ENCODE measurements around the gene TMEM213. TPM values are rescaled to one million over a fixed set of nuclear protein-coding genes. Genes with fewer than 3 reads are reported as not detected.

The TMEM213 gene
- total RNA-seq, 4 donors from 2014 or later = not detected

- H3K36me3 ChIP-seq = no peaks in the 10 kb centered on the region
- TF ChIP-seq, protein P1, sequence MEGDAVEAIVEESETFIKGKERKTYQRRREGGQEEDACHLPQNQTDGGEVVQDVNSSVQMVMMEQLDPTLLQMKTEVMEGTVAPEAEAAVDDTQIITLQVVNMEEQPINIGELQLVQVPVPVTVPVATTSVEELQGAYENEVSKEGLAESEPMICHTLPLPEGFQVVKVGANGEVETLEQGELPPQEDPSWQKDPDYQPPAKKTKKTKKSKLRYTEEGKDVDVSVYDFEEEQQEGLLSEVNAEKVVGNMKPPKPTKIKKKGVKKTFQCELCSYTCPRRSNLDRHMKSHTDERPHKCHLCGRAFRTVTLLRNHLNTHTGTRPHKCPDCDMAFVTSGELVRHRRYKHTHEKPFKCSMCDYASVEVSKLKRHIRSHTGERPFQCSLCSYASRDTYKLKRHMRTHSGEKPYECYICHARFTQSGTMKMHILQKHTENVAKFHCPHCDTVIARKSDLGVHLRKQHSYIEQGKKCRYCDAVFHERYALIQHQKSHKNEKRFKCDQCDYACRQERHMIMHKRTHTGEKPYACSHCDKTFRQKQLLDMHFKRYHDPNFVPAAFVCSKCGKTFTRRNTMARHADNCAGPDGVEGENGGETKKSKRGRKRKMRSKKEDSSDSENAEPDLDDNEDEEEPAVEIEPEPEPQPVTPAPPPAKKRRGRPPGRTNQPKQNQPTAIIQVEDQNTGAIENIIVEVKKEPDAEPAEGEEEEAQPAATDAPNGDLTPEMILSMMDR (IDR thresholded peaks at IDR 0.05) = no peak
- TF ChIP-seq POLR2A (IDR thresholded peaks at IDR 0.05) = no peak
- no peak for DNase-seq
- peaks cover 0 to 12% of the 10 kb centered on the region in 2 donors for H3K4me1 ChIP-seq
- H3K27me3 ChIP-seq = no peaks in the 10 kb centered on the region
- intact Hi-C loops (cut with DNase I) = no loop called here
- no peak overlapping the region for H3K4me3 ChIP-seq (replicated peaks in 1 of 3)
- 19 to 23% methylated on average over 2 of the region's 2 CpGs for WGBS, 2 donors
- H3K9me3 ChIP-seq = no peaks in the 10 kb centered on the region
- H3K27ac ChIP-seq = no peak overlapping the region
Measured at GRCh38 chr7:138845711-138846110, 47.9 kb downstream of the TMEM213 start.

GRCh38 chr7:138848056-138848980, 50.5 kb downstream of the TMEM213 start:
- intact Hi-C loops (cut with DNase I) = no loop called here
- H3K4me3 ChIP-seq (replicated peaks in 1 of 3) = no peak overlapping the region
- no peaks in the 10 kb centered on the region for H3K27me3 ChIP-seq
- no peak for TF ChIP-seq POLR2A (IDR thresholded peaks at IDR 0.05)
- TF ChIP-seq, protein P1 (IDR thresholded peaks at IDR 0.05) = no peak
- no peaks in the 10 kb centered on the region for H3K36me3 ChIP-seq
- H3K9me3 ChIP-seq = no peaks in the 10 kb centered on the region
- DNase-seq = no peak
- WGBS, 2 donors = 56 to 65% methylated on average over 3 of the region's 3 CpGs
- H3K4me1 ChIP-seq = peaks cover 0 to 12% of the 10 kb centered on the region in 2 donors
- H3K27ac ChIP-seq = no peak overlapping the region

DNA sequence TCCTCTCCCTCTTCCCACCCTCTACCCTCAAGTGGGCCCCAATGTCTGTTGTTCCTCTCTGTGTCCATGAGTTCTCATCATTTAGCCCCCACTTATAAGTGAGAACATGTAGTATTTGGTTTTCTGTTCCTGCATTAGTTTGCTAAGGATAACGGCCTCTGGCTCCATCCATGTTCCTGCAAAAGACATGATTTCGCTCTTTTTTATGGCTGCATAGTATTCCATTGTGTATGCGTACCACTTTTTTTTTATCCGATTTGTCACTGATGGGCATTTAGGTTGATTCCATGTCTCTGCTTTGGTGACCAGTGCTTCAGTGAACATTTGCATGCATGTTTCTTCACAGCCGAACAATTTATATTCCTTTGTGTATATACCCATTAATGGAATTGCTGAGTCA, 51.9 kb downstream of the TMEM213 start:
- no peak for DNase-seq
- TF ChIP-seq, protein P1 (IDR thresholded peaks at IDR 0.05) = no peak
- TF ChIP-seq POLR2A (IDR thresholded peaks at IDR 0.05) = no peak
- Histone ChIP-seq H3K9me3 (no peaks in the 10 kb centered on the region), H3K4me3 (replicated peaks in 1 of 3) (no peak overlapping the region), H3K27ac (no peak overlapping the region), H3K36me3 (no peaks in the 10 kb centered on the region), H3K27me3 (no peaks in the 10 kb centered on the region), H3K4me1 (peaks cover 0 to 12% of the 10 kb centered on the region in 2 donors)
- intact Hi-C loops (cut with DNase I) = no loop called here
- 98% methylated on average over 5 of the region's 5 CpGs for WGBS, 2 donors

- Histone ChIP-seq H3K27me3 (no peaks in the 10 kb centered on the region), H3K4me3 (replicated peaks in 1 of 3) (no peak overlapping the region), H3K4me1 (peaks cover 0 to 7% of the 10 kb centered on the region in 2 donors), H3K36me3 (no peaks in the 10 kb centered on the region), H3K9me3 (no peaks in the 10 kb centered on the region), H3K27ac (no peak overlapping the region)
- DNase-seq = no peak
- WGBS, 2 donors = 79 to 84% methylated on average over 5 of the region's 5 CpGs
- TF ChIP-seq POLR2A (IDR thresholded peaks at IDR 0.05) = no peak
- TF ChIP-seq, protein P1 (IDR thresholded peaks at IDR 0.05) = no peak
- intact Hi-C loops (cut with DNase I) = no loop called here
Measured at GRCh38 chr7:138852469-138852868, 54.7 kb downstream of the TMEM213 start.

GRCh38 chr7:138853448-138853847, 55.7 kb downstream of the TMEM213 start:
- H3K27me3 ChIP-seq = no peaks in the 10 kb centered on the region
- intact Hi-C loops (cut with DNase I) = no loop called here
- TF ChIP-seq POLR2A (IDR thresholded peaks at IDR 0.05) = no peak
- TF ChIP-seq, protein P1 (IDR thresholded peaks at IDR 0.05) = no peak
- H3K4me3 ChIP-seq (replicated peaks in 1 of 3) = no peak overlapping the region
- no peak for DNase-seq
- H3K27ac ChIP-seq = no peak overlapping the region
- no peaks in the 10 kb centered on the region for H3K9me3 ChIP-seq
- no peaks in the 10 kb centered on the region for H3K36me3 ChIP-seq
- WGBS, 2 donors = 85 to 86% methylated on average over 3 of the region's 3 CpGs
- peaks cover 0 to 3% of the 10 kb centered on the region in 2 donors for H3K4me1 ChIP-seq
